Activated naive CD4-positive, alpha-beta T cell (primary cell): ENCODE measurements around the gene SLC43A3.
"Not testable (repeated sequence)": the region's sequence is repeated elsewhere in the genome, so short reads cannot be mapped to it uniquely, and the experiment has no call there.

ENCODE experiments used
- DNase-seq, 4 experiments: peaks; one replicate each; lab custom pipeline; 2025; lab: John Stamatoyannopoulos, UW

SLC43A3 gene

DNA sequence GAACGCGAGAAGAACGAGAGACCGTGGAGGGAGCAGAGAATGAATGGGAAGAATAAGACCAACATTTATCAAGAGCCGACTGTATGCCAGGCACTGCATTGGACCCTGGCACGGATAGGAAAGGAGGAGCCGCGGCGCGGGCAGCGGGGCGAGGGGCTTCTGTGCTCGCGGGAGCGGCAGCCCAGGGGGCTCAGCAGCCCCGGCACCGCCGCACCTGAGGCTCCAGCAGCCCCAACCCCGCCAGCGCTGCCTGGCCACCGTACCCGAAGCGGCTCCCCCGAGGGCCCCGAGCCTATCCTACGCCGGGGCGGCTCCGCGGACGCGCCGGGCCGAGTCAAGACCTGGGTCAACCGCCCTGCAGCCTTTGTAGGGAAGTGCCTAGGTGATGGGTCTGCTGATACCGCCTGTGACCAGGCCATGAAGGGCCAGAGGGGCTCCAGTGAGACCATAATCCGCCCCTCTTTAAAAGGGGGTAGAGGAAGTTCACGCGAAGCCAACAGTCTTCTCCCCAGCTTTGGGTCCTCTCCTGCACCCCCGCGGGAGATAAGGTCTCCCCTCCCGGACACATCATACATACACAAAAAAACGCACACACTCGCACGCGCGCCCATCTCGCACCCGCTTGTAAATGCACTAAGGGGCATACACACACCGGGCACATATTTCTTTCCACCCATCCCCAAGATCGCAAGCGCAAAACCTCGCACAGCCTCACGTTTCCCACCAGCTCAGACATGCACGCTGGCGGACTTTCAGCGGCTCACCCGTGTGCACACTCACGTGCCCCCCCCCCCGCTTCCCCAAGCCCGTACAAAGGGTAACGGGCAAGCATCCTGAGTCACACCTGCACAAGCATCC, 32.5 kb upstream of the SLC43A3 start:
- peak in 1 of 4 experiments; percentile 19 for DNase-seq

DNA sequence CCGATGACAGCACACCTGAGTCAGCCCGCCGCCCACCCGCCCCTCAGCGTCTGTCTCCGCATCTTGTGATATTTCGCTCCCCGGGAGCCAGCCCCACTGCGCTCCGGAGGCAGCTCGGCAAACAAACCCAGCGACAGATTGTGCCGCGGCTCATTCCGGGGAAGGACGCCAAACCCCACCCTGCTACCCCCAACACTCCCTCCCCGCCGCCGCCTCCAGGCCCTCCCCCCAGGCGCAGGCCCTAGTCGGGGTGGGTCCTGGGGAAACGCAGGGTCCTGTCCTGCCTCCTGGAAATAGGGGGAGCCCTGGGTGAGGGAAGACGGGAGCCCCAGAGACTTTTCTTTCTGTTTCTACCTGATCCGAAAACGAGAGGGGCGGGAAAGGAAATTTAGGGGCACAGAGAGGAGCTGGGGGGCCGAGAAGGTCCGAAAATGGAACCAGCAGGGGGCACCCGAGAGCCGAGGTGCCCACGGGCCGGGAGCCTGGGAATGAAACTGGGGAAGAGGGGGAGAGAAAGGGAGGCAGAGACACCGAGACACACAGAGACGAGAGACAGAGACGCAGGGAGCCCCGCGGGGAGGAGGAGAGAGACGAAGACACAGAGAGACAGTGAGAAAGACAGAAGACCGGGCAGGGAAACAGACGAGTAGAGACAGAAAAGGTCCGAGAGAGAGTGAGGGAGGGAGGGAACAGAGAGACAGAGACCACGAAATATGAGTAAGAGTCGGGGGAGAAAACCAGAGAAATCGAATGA, 31.7 kb upstream of the SLC43A3 start:
- peak in 1 of 4 experiments; percentile 36 for DNase-seq

DNA sequence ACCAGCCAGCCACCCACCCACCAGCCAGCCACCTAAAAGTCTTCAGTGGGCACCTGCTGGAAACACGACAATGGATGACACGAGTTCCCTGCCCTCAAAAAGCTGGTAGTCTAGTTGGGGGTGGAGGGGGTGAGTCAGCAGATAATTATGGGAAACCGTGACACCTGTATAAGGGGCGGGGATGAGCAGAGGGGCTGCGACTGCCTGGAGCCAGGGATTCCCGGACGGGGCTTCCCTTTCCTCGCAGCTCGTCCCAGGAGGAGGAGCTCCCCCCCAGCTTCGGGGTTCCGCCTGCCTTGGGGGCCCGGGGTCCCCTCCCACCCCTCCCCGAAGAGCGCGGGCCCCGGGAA, 31.1 kb upstream of the SLC43A3 start:
- DNase-seq: no peak

DNA sequence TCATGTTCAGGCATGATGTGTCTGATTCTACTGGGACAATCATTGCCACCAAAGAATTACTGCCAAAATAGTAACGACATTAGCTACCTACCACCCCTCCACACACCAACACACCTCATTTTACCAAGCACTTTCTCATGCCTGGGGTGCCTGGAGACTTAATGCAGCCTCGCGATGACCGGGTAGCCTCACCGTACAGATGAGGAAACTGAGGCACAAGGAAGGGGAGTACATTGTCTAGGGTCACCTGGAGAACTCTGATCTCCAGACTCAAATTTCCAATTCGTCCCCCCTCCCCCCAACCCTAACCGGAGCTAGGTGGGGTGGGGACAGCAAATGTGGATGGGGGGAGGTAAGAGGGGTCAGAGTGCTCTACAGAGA, 30.7 kb upstream of the SLC43A3 start:
- DNase-seq: no peak

DNA sequence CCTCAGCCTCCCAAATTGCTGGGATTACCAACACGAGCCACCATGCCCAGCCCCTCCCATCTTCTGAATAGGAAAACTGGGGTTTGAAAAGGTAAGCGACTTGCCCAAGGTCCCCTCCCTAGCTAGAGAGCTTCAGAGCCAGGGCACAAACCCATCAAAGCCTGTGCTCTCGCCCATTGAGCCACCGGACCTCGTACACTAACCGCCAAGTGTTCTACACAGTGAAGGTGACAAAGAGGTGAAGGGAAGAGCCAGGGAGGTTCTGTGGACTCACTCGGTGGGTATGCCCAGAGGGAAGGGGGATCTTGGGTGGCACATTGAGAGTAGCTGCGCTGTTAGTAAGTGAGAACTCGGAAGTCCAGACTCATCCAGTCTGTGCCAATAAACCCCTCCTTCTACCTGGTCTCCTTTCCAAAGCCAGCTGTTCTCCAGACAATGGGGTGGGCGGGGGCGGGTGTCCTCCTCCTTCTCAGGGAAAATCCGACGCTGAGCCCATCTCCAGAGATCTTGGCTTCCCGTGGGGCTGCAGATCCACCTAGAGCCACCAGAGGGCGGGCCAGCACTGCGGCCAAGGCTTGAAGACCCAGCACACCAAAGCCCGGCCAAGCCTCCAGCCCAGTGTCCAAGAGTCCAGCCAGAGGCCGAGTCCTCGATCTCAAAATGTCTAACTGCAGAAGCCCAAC, 30.2 kb upstream of the SLC43A3 start:
- DNase-seq: peak; percentile 43 to 66 (median 52)

DNA sequence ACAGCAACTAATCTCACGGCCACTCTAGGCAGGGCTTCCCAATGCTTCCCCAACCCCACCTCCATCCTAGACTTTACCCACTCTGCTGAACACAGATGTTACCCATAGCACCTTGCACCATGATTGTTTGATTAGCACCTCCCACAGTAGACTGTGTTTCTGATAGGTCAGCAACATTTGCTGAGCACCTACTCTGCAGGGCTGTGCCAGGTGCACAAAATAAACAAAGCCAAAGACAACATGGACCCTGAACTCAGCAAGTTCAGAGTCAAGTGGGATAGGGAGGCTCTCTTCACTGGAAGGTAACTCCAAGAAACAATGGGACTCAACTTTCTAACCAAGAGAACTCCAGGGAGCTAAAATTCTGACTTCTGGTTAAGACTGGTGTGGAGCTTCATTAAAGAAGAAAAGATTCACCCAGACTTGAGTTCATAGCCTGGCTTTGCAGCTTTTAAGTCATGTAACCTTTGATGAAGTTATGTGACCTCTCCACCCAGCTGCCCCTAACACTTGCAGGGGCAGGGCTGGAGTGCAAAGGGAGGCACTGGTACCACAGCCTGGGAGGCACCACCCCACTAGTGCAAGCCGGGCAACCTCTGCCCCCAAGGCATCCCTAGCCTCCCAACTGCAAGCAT, 26.7 kb upstream of the SLC43A3 start:
- DNase-seq: no peak

DNA sequence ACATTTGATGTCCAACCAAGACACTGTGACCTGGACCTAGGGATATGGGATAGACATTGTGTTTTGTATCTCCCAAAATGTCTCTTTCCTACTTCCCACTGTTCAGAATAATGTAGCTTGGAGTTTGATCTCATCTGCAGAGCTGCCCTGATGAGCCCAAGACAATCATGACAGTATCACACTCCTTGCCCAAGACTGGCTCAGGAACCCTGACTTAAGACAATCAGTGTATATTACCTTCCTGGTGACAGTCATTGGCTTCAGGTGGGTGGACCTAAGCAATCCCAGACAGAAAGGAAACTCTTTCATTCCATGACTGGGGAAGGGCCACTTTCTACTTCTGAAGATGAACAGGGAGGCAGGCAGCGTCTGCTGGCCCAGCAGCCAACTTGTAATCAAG, 19.1 kb upstream of the SLC43A3 start:
- DNase-seq: no peak

DNA sequence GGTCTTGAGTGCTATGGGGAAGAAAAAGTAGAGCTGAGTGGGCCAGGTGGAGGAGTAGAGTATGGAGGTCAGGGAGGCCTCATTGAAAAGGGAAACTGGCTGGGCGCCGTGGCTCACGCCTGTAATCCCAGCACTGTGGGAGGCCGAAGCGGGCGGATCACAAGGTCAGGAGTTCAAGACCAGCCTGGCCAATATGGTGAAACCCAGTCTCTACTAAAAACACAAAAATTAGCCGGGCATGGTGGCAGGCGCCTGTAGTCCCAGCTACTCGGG, 18.1 kb upstream of the SLC43A3 start:
- DNase-seq: not testable (repeated sequence)

DNA sequence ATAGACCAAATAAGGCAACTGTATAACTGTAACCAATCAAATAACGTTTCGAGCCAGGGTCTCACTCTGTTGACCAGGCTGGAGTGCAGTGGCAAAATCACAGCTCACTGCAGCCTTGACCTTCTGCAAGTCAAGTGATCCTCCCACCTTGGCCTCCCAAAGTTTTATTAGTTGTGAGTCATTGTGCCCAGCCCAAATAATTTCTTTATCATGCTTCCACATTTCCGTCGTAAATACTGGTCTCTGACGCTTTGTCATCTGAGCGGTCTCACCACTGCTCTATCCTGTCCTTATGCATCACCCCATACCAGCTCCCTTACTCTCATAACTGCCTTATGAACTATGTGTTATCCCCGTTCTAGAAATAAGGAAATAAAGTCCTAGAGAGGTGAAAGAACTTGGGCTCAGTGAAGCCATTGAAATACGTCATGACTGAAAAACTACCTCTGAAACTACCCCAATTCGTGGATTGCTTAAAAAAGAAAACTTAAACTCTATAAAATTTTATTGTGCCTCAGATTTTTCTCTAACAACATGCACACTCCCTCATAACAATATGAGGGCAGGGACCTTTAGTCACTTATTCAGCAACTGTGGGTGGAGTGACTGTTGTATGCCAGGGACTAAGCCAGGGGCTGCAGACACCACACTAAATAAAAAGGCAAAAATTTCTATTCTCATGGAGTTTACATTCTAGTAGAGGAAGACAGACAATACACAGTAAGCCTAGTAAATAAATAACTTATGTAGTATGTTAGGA, 17.6 kb upstream of the SLC43A3 start:
- DNase-seq: no peak

DNA sequence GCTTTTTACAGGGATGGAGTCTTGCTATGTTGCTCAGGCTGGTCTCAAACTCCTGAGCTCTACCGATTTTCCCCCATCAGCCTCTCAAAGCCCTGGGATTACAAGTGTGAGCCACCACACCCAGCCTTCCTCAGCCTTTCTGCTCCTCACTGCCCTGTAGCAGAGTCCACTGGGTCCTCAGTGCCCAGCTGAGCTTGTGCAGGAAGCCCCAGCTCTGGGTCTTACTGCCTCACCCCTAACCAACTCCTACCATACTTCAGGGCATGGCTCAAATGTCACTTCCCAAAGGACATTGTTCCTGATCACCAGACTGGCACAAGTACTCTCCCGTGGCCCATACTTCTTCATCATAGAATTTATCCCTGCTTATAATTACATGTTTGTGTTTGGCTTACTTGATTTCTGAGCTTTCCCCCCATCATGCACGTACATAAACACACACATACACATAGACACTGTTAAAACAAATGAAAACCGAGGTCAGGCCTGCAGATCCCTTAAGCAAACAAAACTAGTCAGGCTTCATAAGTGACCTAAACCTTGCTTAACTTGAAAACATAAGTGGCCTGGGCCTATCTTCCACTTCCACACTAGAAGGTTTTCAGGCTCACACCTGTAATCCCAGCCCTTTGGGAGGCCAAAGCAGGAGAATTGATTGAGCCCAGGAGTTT, 14.0 kb upstream of the SLC43A3 start:
- no peak for DNase-seq

DNA sequence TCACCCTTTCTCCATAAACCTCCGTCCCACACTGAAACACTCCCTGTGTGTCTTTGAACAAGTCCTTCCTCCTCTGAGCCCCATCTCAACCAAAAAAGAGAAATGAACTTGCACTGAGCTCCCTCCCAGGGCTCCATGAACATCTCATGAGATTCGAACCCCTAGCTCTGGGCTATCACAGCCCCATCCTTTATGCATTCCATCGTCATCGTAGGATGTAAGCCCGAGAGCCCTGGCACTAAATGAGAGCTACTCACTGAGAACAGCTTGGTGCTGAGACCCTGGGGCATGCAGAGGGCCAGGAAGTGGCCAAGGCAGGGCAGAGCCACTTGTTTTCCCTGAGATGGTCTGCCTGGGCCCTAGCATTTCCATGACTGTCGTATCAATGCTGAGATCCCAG, 12.9 kb upstream of the SLC43A3 start:
- DNase-seq: no peak

DNA sequence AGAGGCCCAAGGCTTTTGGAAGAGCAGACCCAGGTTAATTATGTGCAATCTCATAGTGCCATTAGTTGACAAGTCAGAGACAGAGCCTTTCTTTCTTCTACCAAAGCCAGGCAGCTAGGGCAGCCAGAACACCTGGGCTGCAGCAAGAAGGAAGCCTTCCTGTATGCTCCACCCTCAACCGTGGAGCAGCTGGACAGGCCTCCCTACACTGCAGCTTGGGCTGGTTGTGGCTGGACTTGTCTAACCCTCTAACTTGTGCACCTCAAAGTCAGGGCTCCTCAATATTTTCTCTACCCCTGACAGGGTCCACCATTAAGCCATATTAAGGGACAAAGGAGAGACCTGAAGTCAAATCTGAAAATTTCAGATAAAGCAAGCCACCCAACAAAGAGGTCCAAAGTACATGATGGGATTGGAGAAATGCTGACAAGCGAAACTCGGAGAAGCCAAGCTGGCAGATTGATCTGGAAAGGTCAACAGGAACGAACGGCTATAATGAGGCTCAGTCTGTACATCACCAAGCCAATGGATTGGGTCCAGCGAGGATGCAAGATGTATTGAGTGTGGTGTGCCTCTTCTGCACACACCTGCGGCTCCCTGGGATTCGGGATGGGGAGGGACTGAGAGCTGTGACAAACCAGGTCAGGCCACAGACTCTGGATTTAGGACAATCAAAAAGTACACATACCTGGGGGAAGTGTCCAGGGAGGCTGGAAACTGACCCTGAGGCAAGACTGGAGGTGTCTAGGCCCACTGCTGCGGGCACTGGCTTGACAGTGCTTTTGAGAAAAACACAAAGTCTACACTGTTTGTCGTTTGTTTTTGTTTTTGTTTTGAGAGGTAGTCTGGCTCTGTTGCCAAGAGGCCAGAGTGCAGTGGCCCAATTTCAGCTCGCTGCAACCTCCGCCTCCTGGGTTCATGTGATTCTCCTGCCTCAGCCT, 11.7 kb upstream of the SLC43A3 start:
- no peak for DNase-seq

DNA sequence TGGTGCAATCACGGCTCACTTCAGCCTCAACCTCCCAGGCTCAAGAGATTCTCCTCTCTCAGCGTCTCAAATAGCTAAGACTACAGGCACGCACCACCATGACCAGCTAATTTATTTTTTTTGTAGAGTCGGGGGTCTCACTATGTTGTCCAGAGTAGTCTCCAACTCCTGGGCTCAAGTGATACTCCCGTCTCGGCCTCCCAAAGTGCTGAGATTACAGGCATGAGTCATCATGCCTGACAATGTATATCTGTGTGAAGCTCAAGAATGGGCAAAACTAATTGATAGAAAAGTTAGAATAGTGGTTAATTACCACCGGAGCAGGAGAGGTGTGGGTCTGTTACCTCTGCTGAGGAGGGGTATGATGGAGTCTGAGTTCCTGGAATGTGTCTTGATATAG, 9.1 kb upstream of the SLC43A3 start:
- DNase-seq: no peak

DNA sequence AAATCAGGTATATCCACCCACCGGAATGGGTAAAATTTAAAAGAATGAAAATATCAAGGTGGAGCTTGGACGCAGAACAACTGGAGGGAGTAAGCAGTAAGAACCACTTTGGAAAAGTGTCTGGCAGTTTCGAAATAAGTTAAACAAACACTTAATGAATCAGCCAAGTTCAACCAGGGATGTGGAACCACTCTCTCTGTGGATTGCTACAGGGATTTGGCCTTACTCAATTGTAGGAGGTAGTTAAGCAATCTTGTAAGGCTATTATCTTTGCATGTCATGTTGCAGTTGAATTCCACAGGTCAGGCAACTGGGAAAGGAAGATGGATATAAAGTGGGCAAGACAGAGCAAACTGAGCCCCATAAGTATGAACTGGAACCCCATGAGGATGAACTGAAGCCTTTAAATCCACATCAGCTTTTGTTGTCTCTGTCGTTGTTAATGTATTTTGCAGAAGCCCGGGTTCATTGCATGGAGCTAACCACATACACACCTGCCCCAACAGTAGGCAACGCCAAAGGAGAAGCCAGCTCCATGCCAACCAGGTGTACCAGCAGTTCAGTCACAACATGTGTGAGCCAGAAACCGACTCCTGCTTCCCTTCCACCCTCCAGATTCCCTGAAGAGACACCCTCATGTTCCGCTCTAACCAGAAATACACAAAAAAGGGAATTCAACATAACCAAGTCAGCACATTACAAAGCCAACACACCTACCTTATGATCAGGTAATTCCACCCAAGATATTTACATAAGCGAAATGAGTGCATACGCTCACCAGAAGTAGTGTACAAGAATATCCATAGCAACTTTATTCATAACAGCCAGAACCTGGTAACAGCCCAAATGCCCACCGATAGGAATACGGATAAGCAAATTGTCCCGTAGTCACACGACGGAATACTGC, 8.0 kb upstream of the SLC43A3 start:
- DNase-seq: no peak

DNA sequence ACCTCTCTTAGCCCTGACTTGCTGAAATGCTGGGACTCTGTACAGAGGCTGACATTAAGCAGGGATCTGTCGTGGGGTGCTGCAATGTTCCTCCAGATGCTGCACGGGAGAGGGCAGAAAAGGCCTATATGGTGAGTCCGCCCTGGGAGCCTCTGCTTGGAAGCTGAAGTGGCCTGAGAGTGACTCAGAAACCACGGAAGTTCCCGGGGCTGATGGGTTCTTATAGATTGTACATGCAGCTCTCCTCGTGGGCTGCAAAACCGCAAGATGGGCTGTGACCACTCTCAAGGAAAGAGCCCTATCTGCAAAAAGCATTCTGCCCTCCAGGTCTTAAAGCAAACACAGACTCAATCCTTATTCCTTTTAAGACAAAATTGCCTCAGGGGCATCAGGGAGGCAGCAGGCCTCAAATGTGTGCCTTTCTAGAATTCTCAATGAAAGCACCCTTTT, 5.8 kb upstream of the SLC43A3 start:
- no peak for DNase-seq

DNA sequence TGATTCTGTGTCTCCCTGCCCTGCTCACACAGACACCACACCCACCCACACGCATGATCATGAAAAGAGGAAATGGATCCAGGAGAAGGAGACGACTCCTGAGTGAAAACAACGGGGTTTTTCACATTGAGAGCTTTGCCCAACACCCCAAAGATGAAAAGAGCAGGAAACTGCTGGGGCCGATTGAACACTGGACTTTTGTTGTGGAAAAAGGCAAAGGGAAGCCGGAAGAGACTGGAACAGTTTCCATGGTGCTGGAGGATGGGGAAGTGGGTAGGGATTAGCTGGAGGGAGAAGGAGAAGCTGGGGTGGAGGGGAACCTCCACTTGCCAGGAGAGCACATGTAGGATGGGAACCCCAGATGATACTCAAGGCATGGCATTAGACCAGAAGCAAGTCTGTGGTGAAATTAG, 5.2 kb upstream of the SLC43A3 start:
- DNase-seq: no peak

DNA sequence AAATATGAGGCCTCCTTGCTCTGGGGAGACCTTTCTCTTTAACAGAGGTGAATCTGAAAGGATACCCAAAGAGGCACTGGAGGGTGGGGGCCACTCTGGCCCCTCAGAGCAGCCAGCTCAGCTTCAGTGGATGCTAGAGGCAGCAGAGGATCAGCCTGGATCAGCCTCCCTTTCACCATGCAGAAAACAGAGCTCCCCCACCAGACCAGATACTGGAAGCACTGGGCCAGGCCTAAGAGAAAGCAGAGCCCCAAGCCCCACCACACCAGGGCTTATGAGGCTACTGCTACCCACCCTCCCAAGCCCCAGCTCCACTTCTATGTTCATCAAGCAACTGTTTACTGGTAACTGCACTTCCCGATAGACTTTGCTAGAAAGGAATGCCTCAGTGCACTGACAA, 4.0 kb upstream of the SLC43A3 start:
- no peak for DNase-seq

DNA sequence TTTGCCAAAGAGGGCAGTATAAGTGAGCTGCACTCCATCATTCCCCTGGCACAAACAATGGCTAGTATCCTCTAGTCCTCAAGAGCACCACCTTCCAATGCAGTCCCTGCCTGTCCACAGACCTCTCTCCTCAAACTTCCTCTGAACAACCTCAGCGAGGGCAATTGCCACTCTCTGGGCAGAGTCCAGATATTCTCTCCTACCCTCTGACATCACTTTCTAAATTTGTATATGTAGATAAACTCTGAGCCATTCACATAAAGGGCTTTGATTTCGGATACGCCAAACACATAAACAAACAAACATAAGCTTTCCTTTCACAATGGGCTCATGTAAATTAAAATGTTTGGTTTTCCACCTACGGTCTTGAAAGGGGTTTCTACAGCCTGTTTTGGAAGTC, 3.0 kb upstream of the SLC43A3 start:
- DNase-seq: no peak

DNA sequence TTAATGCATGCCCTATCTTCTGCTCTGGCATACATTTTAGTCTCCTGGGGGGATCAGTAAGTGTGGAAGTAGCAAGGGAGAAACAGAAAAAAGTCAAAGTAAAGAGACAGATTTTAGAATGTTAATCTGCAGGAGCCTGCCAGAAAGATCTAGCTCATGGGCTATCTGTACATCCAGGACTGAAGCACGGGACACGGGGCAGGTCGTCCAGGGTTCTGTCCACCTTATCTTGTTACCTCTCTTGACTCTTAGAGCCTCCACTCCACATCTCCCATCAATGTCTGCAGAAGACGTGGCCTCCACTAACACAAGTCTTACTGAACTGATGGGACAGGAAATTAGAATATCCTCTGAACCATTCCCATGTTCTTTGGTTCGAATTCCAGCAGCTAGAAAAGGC, 1.7 kb upstream of the SLC43A3 start:
- DNase-seq: no peak
